Measurements from ENCODE around the gene TUBG1. TPM values are rescaled to one million over a fixed set of nuclear protein-coding genes. Genes with fewer than 3 reads are reported as not detected.

Gene TUBG1
- polyA plus RNA-seq, 1 donor (not counting 4 experiments of a cell fraction or from before 2014, with no cell fraction given), result 54.8 TPM

DNA sequence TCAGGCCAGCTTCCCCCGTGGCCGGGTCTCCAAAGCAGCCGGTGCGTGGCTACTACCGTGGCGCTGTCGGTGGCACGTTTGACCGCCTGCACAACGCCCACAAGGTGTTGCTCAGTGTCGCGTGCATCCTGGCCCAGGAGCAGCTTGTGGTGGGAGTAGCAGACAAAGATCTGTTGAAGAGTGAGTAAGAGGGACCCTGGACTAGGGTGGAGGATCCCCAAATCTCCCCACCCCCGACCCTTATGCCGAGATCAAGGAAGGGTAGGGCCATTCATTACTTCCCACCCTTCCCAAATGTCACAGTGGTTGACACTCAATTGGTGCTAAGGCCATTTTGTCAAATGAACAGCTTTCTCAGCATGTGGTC, 46.4 kb upstream of the TUBG1 start:
- Histone ChIP-seq H3K9me1 (ENCODE audit: control insufficient read depth, extremely low read depth, insufficient read depth, low read length) (no peaks in the 10 kb centered on the region), H3K4me2 (ENCODE audit: control insufficient read depth, extremely low read depth, insufficient read depth, low read depth, low read length) (peak overlapping the region; percentile 83), H3K9me3 (ENCODE audit: control insufficient read depth, low read depth, low read length) (no peaks in the 10 kb centered on the region), H4K20me1 (ENCODE audit: control insufficient read depth, extremely low read depth, insufficient read depth, low read length) (no peaks in the 10 kb centered on the region), H3K79me2 (ENCODE audit: control insufficient read depth, insufficient read depth, low read length) (peaks cover 31% of the 10 kb centered on the region), H3K4me1 (ENCODE audit: control insufficient read depth, extremely low read depth, insufficient read depth, low read length) (peaks cover 31% of the 10 kb centered on the region), H3K27me3 (ENCODE audit: control insufficient read depth, extremely low read depth, insufficient read depth, low read length) (no peaks in the 10 kb centered on the region), H3K36me3 (ENCODE audit: control insufficient read depth in 2 of 2, extremely low read depth in 1 of 2, insufficient read depth in 2 of 2, low read length in 2 of 2) (peaks cover 10 to 28% of the 10 kb centered on the region in 2 experiments), H2AFZ (ENCODE audit: control insufficient read depth, low read length) (no peak overlapping the region), H3K27ac (ENCODE audit: control insufficient read depth, insufficient read depth, low read length) (peak overlapping the region; percentile 88), H3K4me3 (ENCODE audit: control insufficient read depth in 2 of 3, extremely low read depth in 1 of 3, insufficient read depth in 2 of 3, low read depth in 1 of 3, low read length in 3 of 3) (peak overlapping the region; percentile 78 to 97 (median 96)), H3K9ac (ENCODE audit: control insufficient read depth, extremely low read depth, insufficient read depth, low read length) (peak overlapping the region; percentile 94)
- DNase-seq (ENCODE audit: low read depth, low spot score) (no peak), FAIRE-seq (no peak)
- dilution Hi-C loops (cut with MboI; ENCODE audit: extremely low pct_ligation_motif_present, low sequenced_read_pairs), result no loop called here
- TF ChIP-seq, protein P1, sequence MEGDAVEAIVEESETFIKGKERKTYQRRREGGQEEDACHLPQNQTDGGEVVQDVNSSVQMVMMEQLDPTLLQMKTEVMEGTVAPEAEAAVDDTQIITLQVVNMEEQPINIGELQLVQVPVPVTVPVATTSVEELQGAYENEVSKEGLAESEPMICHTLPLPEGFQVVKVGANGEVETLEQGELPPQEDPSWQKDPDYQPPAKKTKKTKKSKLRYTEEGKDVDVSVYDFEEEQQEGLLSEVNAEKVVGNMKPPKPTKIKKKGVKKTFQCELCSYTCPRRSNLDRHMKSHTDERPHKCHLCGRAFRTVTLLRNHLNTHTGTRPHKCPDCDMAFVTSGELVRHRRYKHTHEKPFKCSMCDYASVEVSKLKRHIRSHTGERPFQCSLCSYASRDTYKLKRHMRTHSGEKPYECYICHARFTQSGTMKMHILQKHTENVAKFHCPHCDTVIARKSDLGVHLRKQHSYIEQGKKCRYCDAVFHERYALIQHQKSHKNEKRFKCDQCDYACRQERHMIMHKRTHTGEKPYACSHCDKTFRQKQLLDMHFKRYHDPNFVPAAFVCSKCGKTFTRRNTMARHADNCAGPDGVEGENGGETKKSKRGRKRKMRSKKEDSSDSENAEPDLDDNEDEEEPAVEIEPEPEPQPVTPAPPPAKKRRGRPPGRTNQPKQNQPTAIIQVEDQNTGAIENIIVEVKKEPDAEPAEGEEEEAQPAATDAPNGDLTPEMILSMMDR (optimal IDR thresholded peaks at IDR 0.05 in 1 of 3, IDR thresholded peaks at IDR 0.05 in 1 of 3, conservative IDR thresholded peaks at IDR 0.05 in 1 of 3; ENCODE audit: extremely low read depth in 1 of 3, insufficient read depth in 2 of 3, low read length in 3 of 3), result no peak
- no peak for TF ChIP-seq EZH2 (IDR thresholded peaks at IDR 0.05; ENCODE audit: low read length)

DNA sequence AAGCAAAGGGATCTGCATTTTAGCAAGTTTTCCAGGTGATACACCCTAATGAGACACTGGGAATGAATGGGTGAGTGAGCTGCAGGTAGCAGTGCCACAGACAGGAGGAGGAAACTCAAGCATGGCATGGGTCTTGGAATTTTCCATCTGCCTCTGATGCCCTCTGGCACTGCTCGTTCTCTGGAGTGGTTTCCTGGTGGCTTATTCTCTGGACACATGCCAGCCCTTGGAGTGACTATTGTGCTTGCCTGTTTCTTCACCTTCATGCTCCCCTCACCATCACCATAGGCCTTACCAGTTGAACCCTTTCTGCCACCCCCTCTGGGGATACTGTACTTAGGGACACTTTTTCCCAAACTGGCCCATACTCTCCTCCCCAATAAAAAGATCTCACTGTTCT, 45.9 kb upstream of the TUBG1 start:
- H3K9ac ChIP-seq (ENCODE audit: control insufficient read depth, extremely low read depth, insufficient read depth, low read length), result peak overlapping the region; percentile 94
- dilution Hi-C loops (cut with MboI; ENCODE audit: extremely low pct_ligation_motif_present, low sequenced_read_pairs), result no loop called here
- TF ChIP-seq EZH2 (IDR thresholded peaks at IDR 0.05; ENCODE audit: low read length), result no peak
- TF ChIP-seq, protein P1 (optimal IDR thresholded peaks at IDR 0.05 in 1 of 3, IDR thresholded peaks at IDR 0.05 in 1 of 3, conservative IDR thresholded peaks at IDR 0.05 in 1 of 3; ENCODE audit: extremely low read depth in 1 of 3, insufficient read depth in 2 of 3, low read length in 3 of 3), result peak in 1 of 3 experiments; percentile 15
- no peaks in the 10 kb centered on the region for H3K27me3 ChIP-seq (ENCODE audit: control insufficient read depth, extremely low read depth, insufficient read depth, low read length)
- peak; percentile 82 for FAIRE-seq
- H3K36me3 ChIP-seq (ENCODE audit: control insufficient read depth in 2 of 2, extremely low read depth in 1 of 2, insufficient read depth in 2 of 2, low read length in 2 of 2), result peaks cover 11 to 32% of the 10 kb centered on the region in 2 experiments
- H3K4me3 ChIP-seq (ENCODE audit: control insufficient read depth in 2 of 3, extremely low read depth in 1 of 3, insufficient read depth in 2 of 3, low read depth in 1 of 3, low read length in 3 of 3), result peak overlapping the region in 2 of 3 experiments; percentile 96 to 97
- peaks cover 35% of the 10 kb centered on the region for H3K79me2 ChIP-seq (ENCODE audit: control insufficient read depth, insufficient read depth, low read length)
- peak overlapping the region; percentile 83 for H3K4me2 ChIP-seq (ENCODE audit: control insufficient read depth, extremely low read depth, insufficient read depth, low read depth, low read length)
- no peaks in the 10 kb centered on the region for H3K9me3 ChIP-seq (ENCODE audit: control insufficient read depth, low read depth, low read length)
- no peaks in the 10 kb centered on the region for H4K20me1 ChIP-seq (ENCODE audit: control insufficient read depth, extremely low read depth, insufficient read depth, low read length)
- DNase-seq (ENCODE audit: low read depth, low spot score), result no peak
- H3K27ac ChIP-seq (ENCODE audit: control insufficient read depth, insufficient read depth, low read length), result peak overlapping the region; percentile 88
- H3K4me1 ChIP-seq (ENCODE audit: control insufficient read depth, extremely low read depth, insufficient read depth, low read length), result peaks cover 31% of the 10 kb centered on the region
- no peak overlapping the region for H2AFZ ChIP-seq (ENCODE audit: control insufficient read depth, low read length)
- no peaks in the 10 kb centered on the region for H3K9me1 ChIP-seq (ENCODE audit: control insufficient read depth, extremely low read depth, insufficient read depth, low read length)

Data from keratinocyte (primary cell).